LNCaP clone FGC (cell line): ENCODE results near the gene SPATA18.

Experiments
- DNase-seq: peaks from one replicate; pipeline ENCODE4 v3.0.0-alpha.2; 2011; ENCODE audit warnings: low read depth
- H3K4me3 ChIP-seq: 2 replicates; pipeline ENCODE4 v1.5.1; 2011; ENCODE audit warnings: mild to moderate bottlenecking, low read depth, low read length, control low read depth
- CTCF ChIP-seq: IDR thresholded peaks from 2 replicates; pipeline ENCODE4 v1.5.1; 2012; ENCODE audit warnings: mild to moderate bottlenecking; ENCODE audit not compliant: control insufficient read depth, insufficient read depth; ENCODE audit errors: extremely low read depth

Gene SPATA18

GRCh38 chr4:52142816-52143215, 91.7 kb downstream of the SPATA18 start:
- TF ChIP-seq CTCF: no peak
- no peak for DNase-seq

GRCh38 chr4:52143815-52144214, 92.7 kb downstream of the SPATA18 start:
- H3K4me3 ChIP-seq: no peak overlapping the region
- no peak for DNase-seq
- no peak for TF ChIP-seq CTCF

More at GRCh38 chr4:52142816-52143215, 91.7 kb downstream of the SPATA18 start:
- no peak overlapping the region for H3K4me3 ChIP-seq

GRCh38 chr4:52144372-52144771, 93.3 kb downstream of the SPATA18 start:
- no peak for TF ChIP-seq CTCF
- no peak overlapping the region for H3K4me3 ChIP-seq
- no peak for DNase-seq
